ENCODE data around the gene ASF1B.
A peak's percentile ranks its signal among the peaks of the same experiment; 100 is the strongest.
"Not testable (repeated sequence)": the region's sequence is repeated elsewhere in the genome, so short reads cannot be mapped to it uniquely, and the experiment has no call there.

ASF1B gene

GRCh38 chr19:14136509-14137281, at the start of gene ASF1B:
Gene ASF1B, minus strand, starts transcription at chr19:14136589. Its CDS starts 133 bp downstream, at chr19:14136456.
- DNase-seq (ENCODE audit: low read depth) = peak; percentile 99

GRCh38 chr19:14185691-14186090, 49.3 kb upstream of the ASF1B start:
- DNase-seq (ENCODE audit: low read depth) = not testable (repeated sequence)

- DNase-seq (ENCODE audit: low read depth) = no peak
These were observed 48.8 kb upstream of the ASF1B start for GRCh38 chr19:14185158-14185557.

- DNase-seq (ENCODE audit: low read depth) = no peak
These were observed 47.5 kb upstream of the ASF1B start for GRCh38 chr19:14183741-14184350.

- no peak for DNase-seq (ENCODE audit: low read depth)
These were observed 46.1 kb upstream of the ASF1B start for GRCh38 chr19:14182476-14182875.

- no peak for DNase-seq (ENCODE audit: low read depth)
These were observed 45.5 kb upstream of the ASF1B start for GRCh38 chr19:14181906-14182305.

GRCh38 chr19:14181199-14181598, 44.8 kb upstream of the ASF1B start:
- not testable (repeated sequence) for DNase-seq (ENCODE audit: low read depth)

GRCh38 chr19:14177496-14178074, 41.2 kb upstream of the ASF1B start:
- no peak for DNase-seq (ENCODE audit: low read depth)

GRCh38 chr19:14175351-14175792, 39.0 kb upstream of the ASF1B start:
- DNase-seq (ENCODE audit: low read depth) = no peak

- no peak for DNase-seq (ENCODE audit: low read depth)
These were observed 38.5 kb upstream of the ASF1B start for GRCh38 chr19:14174883-14175282.

- no peak for DNase-seq (ENCODE audit: low read depth)
These were observed 32.6 kb upstream of the ASF1B start for GRCh38 chr19:14168993-14169392.

- DNase-seq (ENCODE audit: low read depth) = no peak
These were observed 32.0 kb upstream of the ASF1B start for GRCh38 chr19:14168259-14168972.

GRCh38 chr19:14167576-14168138, 31.3 kb upstream of the ASF1B start:
- no peak for DNase-seq (ENCODE audit: low read depth)

GRCh38 chr19:14166999-14167575, 30.7 kb upstream of the ASF1B start:
- no peak for DNase-seq (ENCODE audit: low read depth)

GRCh38 chr19:14165990-14166830, 29.8 kb upstream of the ASF1B start:
- DNase-seq (ENCODE audit: low read depth) = no peak

- DNase-seq (ENCODE audit: low read depth) = no peak
These were observed 28.5 kb upstream of the ASF1B start for GRCh38 chr19:14164724-14165493.

GRCh38 chr19:14164082-14164481, 27.7 kb upstream of the ASF1B start:
- no peak for DNase-seq (ENCODE audit: low read depth)

GRCh38 chr19:14162871-14163297, 26.5 kb upstream of the ASF1B start:
- no peak for DNase-seq (ENCODE audit: low read depth)

GRCh38 chr19:14161305-14161704, 24.9 kb upstream of the ASF1B start:
- no peak for DNase-seq (ENCODE audit: low read depth)

Data from GM04503 (cell line).